ENCODE data around the gene TBX10. TPM values are rescaled to one million over a fixed set of nuclear protein-coding genes. Genes with fewer than 3 reads are reported as not detected.
"Not testable (repeated sequence)": the region's sequence is repeated elsewhere in the genome, so short reads cannot be mapped to it uniquely, and the experiment has no call there.

TBX10 gene
- total and polyA plus RNA-seq, 2 experiments from 2014 or later = 1.2 TPM; not detected in 1

- TF ChIP-seq CTCF (IDR thresholded peaks at IDR 0.05; ENCODE audit: low read depth, low read length) = no peak
- H3K36me3 ChIP-seq = no peaks in the 10 kb centered on the region
- no peaks in the 10 kb centered on the region for H3K27me3 ChIP-seq
- no peaks in the 10 kb centered on the region for H3K4me1 ChIP-seq (ENCODE audit: low read depth)
- no peak overlapping the region for H3K27ac ChIP-seq
- no peaks in the 10 kb centered on the region for H3K9me3 ChIP-seq (ENCODE audit: low read depth)
- H3K4me3 ChIP-seq = no peak overlapping the region
- DNase-seq (ENCODE audit: low read depth in 1 of 2, low spot score in 1 of 2) = no peak
Observed at GRCh38 chr11:67662142-67662834, 22.7 kb upstream of the TBX10 start.

- not testable (repeated sequence) for H3K9me3 ChIP-seq (ENCODE audit: low read depth); H3K4me3 ChIP-seq; DNase-seq (ENCODE audit: low read depth in 1 of 2, low spot score in 1 of 2); H3K27me3 ChIP-seq; H3K27ac ChIP-seq; H3K4me1 ChIP-seq (ENCODE audit: low read depth); H3K36me3 ChIP-seq
Observed at GRCh38 chr11:67660752-67661151, 21.2 kb upstream of the TBX10 start.

- not testable (repeated sequence) for H3K27ac ChIP-seq; H3K4me1 ChIP-seq (ENCODE audit: low read depth); H3K27me3 ChIP-seq; DNase-seq (ENCODE audit: low read depth in 1 of 2, low spot score in 1 of 2); H3K4me3 ChIP-seq; H3K36me3 ChIP-seq; H3K9me3 ChIP-seq (ENCODE audit: low read depth)
Observed at GRCh38 chr11:67659651-67660165, 20.1 kb upstream of the TBX10 start.

- Histone ChIP-seq H3K27ac (no peak overlapping the region), H3K27me3 (no peaks in the 10 kb centered on the region), H3K4me3 (no peak overlapping the region), H3K4me1 (ENCODE audit: low read depth) (no peaks in the 10 kb centered on the region), H3K36me3 (no peaks in the 10 kb centered on the region), H3K9me3 (ENCODE audit: low read depth) (no peaks in the 10 kb centered on the region)
- no peak for TF ChIP-seq CTCF (IDR thresholded peaks at IDR 0.05; ENCODE audit: low read depth, low read length)
- DNase-seq (ENCODE audit: low read depth in 1 of 2, low spot score in 1 of 2) = no peak
Observed at GRCh38 chr11:67657300-67657699, 17.7 kb upstream of the TBX10 start.

- H3K36me3 ChIP-seq = no peaks in the 10 kb centered on the region
- no peaks in the 10 kb centered on the region for H3K4me1 ChIP-seq (ENCODE audit: low read depth)
- H3K9me3 ChIP-seq (ENCODE audit: low read depth) = no peaks in the 10 kb centered on the region
- no peaks in the 10 kb centered on the region for H3K27me3 ChIP-seq
- TF ChIP-seq CTCF (IDR thresholded peaks at IDR 0.05; ENCODE audit: low read depth, low read length) = no peak
- H3K27ac ChIP-seq = no peak overlapping the region
- no peak overlapping the region for H3K4me3 ChIP-seq
- no peak for DNase-seq (ENCODE audit: low read depth in 1 of 2, low spot score in 1 of 2)
Observed at GRCh38 chr11:67656278-67656922, 16.8 kb upstream of the TBX10 start.

GRCh38 chr11:67654225-67654624 is 14.7 kb upstream of the TBX10 start:
- Histone ChIP-seq H3K27me3 (no peaks in the 10 kb centered on the region), H3K27ac (no peak overlapping the region), H3K36me3 (no peaks in the 10 kb centered on the region), H3K4me1 (ENCODE audit: low read depth) (no peaks in the 10 kb centered on the region), H3K9me3 (ENCODE audit: low read depth) (no peaks in the 10 kb centered on the region), H3K4me3 (no peak overlapping the region)
- TF ChIP-seq CTCF (IDR thresholded peaks at IDR 0.05; ENCODE audit: low read depth, low read length) = no peak
- DNase-seq (ENCODE audit: low read depth in 1 of 2, low spot score in 1 of 2) = no peak

All from cardiac muscle cell (in vitro differentiated cells and primary cell).